Measurements from ENCODE around the gene CSHL1. TPM values are rescaled to one million over a fixed set of nuclear protein-coding genes. Genes with fewer than 3 reads are reported as not detected.

The CSHL1 gene
- total RNA-seq, 6 experiments from 2014 or later = not detected

DNA sequence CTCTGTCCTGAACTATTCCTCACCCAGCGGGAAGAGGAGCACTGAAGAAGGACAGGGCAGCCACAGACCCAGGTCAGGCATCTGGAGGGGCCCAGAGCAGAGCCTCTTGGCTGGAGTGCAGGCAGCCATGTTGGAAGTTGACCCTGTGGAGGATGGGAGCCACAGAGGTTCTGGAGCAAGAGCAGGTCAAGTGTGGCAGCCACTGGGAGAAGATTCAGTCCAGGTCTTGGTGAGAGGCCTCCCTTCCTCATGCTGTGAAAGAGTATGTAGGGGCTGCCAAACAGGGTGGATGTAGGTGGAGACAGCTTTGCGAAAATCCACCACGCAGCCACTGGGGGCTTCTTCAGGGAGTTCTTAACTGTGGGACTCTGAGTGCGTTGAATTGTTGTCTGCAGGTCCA lies 21.7 kb upstream of the CSHL1 start:
- H3K4me1 Mint-ChIP-seq (ENCODE audit: low read depth) = no peaks in the 10 kb centered on the region
- no peak overlapping the region for H3K27ac Mint-ChIP-seq
- no peak overlapping the region for H3K4me3 Mint-ChIP-seq
- H3K9me3 Mint-ChIP-seq = no peaks in the 10 kb centered on the region
- DNase-seq = no peak
- no peaks in the 10 kb centered on the region for H3K36me3 Mint-ChIP-seq (ENCODE audit: low read depth)
- H3K27me3 Mint-ChIP-seq (ENCODE audit: insufficient read depth) = peaks cover 27% of the 10 kb centered on the region
- TF ChIP-seq, protein P1, sequence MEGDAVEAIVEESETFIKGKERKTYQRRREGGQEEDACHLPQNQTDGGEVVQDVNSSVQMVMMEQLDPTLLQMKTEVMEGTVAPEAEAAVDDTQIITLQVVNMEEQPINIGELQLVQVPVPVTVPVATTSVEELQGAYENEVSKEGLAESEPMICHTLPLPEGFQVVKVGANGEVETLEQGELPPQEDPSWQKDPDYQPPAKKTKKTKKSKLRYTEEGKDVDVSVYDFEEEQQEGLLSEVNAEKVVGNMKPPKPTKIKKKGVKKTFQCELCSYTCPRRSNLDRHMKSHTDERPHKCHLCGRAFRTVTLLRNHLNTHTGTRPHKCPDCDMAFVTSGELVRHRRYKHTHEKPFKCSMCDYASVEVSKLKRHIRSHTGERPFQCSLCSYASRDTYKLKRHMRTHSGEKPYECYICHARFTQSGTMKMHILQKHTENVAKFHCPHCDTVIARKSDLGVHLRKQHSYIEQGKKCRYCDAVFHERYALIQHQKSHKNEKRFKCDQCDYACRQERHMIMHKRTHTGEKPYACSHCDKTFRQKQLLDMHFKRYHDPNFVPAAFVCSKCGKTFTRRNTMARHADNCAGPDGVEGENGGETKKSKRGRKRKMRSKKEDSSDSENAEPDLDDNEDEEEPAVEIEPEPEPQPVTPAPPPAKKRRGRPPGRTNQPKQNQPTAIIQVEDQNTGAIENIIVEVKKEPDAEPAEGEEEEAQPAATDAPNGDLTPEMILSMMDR (IDR thresholded peaks at IDR 0.05) = no peak

DNA sequence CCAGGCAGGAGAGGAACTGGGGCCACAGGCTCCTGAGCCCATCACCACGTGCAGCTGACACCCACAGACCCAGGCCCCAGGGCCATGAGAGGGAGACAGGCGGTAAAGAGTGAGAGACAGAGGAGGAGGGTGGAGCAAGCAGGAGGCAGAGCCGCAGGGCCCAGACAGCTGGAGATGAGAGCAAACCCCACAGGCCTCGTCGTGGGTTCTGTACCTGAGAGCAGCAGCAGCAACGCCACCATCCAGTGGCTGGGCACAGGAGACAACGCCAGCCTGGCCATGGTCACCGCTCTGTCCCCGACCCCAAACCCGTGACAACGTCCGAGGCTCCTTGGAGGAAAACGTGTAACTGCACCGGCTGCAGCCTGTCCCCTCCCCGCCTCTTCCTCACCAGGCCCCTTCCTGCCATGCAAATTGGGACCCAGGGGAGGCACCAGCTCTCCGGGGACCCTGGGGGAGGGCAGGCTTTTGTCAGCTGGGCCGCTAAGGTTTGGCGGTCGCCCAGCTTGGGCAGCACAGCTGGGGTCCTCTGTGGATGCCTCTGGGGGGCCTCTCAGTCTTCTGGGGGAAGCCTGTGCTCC lies 21.0 kb upstream of the CSHL1 start, which contains the start of gene CD79B:
Gene CD79B, minus strand, starts transcription at position 351 of the 581 bp plus-strand sequence. Its CDS starts 70 bp downstream, at position 281.
- H3K27ac Mint-ChIP-seq = peak within 1 kb of the TSS; percentile 33; the same call in 1 of the 2 replicates

DNA sequence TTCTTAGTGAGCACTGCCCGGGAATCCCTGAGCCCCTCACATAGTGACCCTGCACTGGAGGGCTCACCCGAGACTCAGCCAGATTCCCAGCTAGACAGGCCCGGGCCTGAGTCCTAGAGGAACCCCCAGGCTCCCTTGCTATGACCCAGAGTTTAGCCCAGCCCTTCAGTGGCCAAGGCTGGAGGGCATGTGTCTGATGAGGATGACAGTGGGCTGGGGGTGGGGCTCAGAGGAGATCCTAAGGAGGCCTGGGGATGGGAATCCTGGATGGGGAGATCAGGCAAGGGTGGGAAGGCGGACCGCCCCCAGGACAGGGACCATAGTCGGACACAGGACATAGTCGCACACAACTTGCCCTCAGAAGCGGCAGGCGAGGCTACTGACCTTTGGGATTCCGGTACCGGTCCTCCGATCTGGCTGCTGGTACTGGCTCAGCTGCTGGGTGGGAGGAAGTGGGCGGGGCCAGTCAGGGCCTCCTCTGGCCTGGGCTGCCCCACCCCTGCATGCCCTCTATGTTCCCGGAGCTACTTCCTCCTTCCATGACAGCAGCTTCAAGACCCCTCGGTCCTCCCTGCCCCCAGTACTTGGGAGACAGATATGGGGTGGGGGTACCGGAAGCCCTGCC lies 20.0 kb upstream of the CSHL1 start:
- H3K9me3 Mint-ChIP-seq = no peaks in the 10 kb centered on the region
- H3K27ac Mint-ChIP-seq = peak overlapping the region; percentile 33; the same call in 1 of the 2 replicates
- no peaks in the 10 kb centered on the region for H3K36me3 Mint-ChIP-seq (ENCODE audit: low read depth)
- no peak overlapping the region for H3K4me3 Mint-ChIP-seq
- H3K4me1 Mint-ChIP-seq (ENCODE audit: low read depth) = no peaks in the 10 kb centered on the region
- DNase-seq = no peak
- peaks cover 21% of the 10 kb centered on the region for H3K27me3 Mint-ChIP-seq (ENCODE audit: insufficient read depth)
- TF ChIP-seq, protein P1 (IDR thresholded peaks at IDR 0.05) = no peak

More for the DNA sequence above, 21.0 kb upstream of the CSHL1 start, which contains the start of gene CD79B:
- no peaks in the 10 kb centered on the region for H3K36me3 Mint-ChIP-seq (ENCODE audit: low read depth)
- no peak for DNase-seq
- H3K27me3 Mint-ChIP-seq (ENCODE audit: insufficient read depth) = peaks cover 24% of the 10 kb centered on the region
- no peak within 1 kb of the TSS for H3K4me3 Mint-ChIP-seq
- no peaks in the 10 kb centered on the region for H3K4me1 Mint-ChIP-seq (ENCODE audit: low read depth)
- TF ChIP-seq, protein P1 (IDR thresholded peaks at IDR 0.05) = no peak
- H3K9me3 Mint-ChIP-seq = no peaks in the 10 kb centered on the region

DNA sequence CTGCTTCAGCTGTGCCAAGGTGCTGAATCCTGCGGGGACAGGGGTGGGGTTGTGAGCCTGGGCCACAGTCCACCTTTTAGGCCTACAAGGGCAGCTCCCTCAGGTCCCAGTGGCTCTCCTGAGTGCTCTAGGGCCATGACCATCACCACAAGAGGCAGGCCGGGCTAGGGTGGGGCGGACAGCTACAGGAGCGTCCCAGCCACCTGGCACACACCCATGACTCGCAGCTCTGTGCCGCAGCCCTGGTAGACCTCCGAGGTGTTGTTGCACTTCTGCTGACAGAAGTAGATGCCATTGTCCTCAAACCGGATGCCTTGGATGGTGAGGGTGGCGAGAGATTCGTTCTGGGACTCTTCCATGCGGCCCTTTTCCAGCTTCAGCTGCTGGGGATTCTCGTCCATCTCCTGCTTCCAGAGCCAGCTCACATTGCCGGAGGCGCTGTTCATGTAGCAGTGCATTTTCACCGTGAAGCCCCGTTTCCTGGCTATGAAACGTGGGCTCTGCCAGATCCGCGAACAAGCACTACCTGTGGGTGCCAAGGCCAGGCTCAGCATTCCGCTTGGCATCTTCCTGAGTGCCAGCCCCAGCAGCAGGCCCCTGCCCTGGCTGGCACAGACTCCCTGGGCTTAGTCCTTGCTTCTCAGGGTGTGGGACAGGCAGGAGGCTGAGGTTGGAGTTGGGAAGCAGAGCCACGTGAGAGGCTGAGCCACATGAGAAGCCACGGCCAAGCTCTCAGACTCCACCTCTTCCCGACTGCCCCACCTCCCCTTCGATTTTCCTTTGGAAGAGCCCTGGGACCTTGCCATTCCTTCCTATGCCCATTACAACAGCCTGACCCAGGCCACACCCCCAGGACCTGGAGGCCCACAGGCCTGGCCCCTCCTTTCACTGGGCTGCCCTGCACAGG lies 19.1 kb upstream of the CSHL1 start:
- Mint-ChIP-seq H3K27ac (no peak overlapping the region), H3K4me3 (no peak overlapping the region)

More for the DNA sequence above, 19.1 kb upstream of the CSHL1 start:
- Mint-ChIP-seq H3K27me3 (ENCODE audit: insufficient read depth) (peaks cover 13% of the 10 kb centered on the region), H3K36me3 (ENCODE audit: low read depth) (no peaks in the 10 kb centered on the region), H3K9me3 (no peaks in the 10 kb centered on the region), H3K4me1 (ENCODE audit: low read depth) (no peaks in the 10 kb centered on the region)
- DNase-seq = no peak
- TF ChIP-seq, protein P1 (IDR thresholded peaks at IDR 0.05) = no peak

All from HFFc6 (cell line).